Measurements from ENCODE around the gene ALDOB. TPM values are rescaled to one million over a fixed set of nuclear protein-coding genes. Genes with fewer than 3 reads are reported as not detected.

The ALDOB gene
- total and polyA plus RNA-seq, 4 donors = 527 to 2,132 (median 1,808) TPM

- no peaks in the 10 kb centered on the region for H3K27me3 ChIP-seq (ENCODE audit: control insufficient read depth in 4 of 4, insufficient read depth in 4 of 4, low read length in 3 of 4)
- H3K9me3 ChIP-seq (ENCODE audit: control insufficient read depth in 4 of 4, low read length in 3 of 4) = no peaks in the 10 kb centered on the region
- TF ChIP-seq MAX (IDR thresholded peaks at IDR 0.05) (no peak), YY1 (IDR thresholded peaks at IDR 0.05) (no peak), GABPA (IDR thresholded peaks at IDR 0.05 in 1 of 2, conservative IDR thresholded peaks at IDR 0.05 in 1 of 2) (no peak), NR2F2 (IDR thresholded peaks at IDR 0.05) (no peak), FOXA2 (IDR thresholded peaks at IDR 0.05) (no peak), REST (IDR thresholded peaks at IDR 0.05) (no peak), EGR1 (IDR thresholded peaks at IDR 0.05; ENCODE audit: low read depth in 2 of 2) (no peak), JUND (IDR thresholded peaks at IDR 0.05) (no peak), ZBTB33 (IDR thresholded peaks at IDR 0.05) (no peak), HNF4G (IDR thresholded peaks at IDR 0.05) (no peak), RXRA (IDR thresholded peaks at IDR 0.05) (no peak), ATF3 (IDR thresholded peaks at IDR 0.05) (no peak), HNF4A (conservative IDR thresholded peaks at IDR 0.05) (no peak), SP1 (IDR thresholded peaks at IDR 0.05) (no peak), TAF1 (conservative IDR thresholded peaks at IDR 0.05) (no peak), FOXA1 (IDR thresholded peaks at IDR 0.05) (no peak), RAD21 (IDR thresholded peaks at IDR 0.05) (no peak)
- TF ChIP-seq, protein P1, sequence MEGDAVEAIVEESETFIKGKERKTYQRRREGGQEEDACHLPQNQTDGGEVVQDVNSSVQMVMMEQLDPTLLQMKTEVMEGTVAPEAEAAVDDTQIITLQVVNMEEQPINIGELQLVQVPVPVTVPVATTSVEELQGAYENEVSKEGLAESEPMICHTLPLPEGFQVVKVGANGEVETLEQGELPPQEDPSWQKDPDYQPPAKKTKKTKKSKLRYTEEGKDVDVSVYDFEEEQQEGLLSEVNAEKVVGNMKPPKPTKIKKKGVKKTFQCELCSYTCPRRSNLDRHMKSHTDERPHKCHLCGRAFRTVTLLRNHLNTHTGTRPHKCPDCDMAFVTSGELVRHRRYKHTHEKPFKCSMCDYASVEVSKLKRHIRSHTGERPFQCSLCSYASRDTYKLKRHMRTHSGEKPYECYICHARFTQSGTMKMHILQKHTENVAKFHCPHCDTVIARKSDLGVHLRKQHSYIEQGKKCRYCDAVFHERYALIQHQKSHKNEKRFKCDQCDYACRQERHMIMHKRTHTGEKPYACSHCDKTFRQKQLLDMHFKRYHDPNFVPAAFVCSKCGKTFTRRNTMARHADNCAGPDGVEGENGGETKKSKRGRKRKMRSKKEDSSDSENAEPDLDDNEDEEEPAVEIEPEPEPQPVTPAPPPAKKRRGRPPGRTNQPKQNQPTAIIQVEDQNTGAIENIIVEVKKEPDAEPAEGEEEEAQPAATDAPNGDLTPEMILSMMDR (IDR thresholded peaks at IDR 0.05; ENCODE audit: low read depth, low read length, missing input control) = no peak
- WGBS = 58% methylated on average over 12 of the region's 12 CpGs
- peaks cover 8 to 65% (median 32%) of the 10 kb centered on the region in 4 donors for H3K4me1 ChIP-seq (ENCODE audit: control insufficient read depth in 4 of 4, insufficient read depth in 4 of 4, low read length in 3 of 4)
- H3K36me3 ChIP-seq (ENCODE audit: control insufficient read depth in 4 of 4, insufficient read depth in 3 of 4, low read depth in 1 of 4, low read length in 3 of 4) = peaks cover 3 to 26% (median 13%) of the 10 kb centered on the region in 4 donors
- H3K27ac ChIP-seq (ENCODE audit: low read depth in 1 of 2, low read length in 2 of 2) = peak overlapping the region; percentile 34 to 44
- no peak for DNase-seq (ENCODE audit: low spot score)
- no peak overlapping the region for H3K9ac ChIP-seq (ENCODE audit: low read depth in 1 of 2, low read length in 2 of 2)
- no peak overlapping the region for H3K4me3 ChIP-seq (ENCODE audit: low read depth in 1 of 3, low read length in 3 of 3)
These were observed 60.0 kb downstream of the ALDOB start for GRCh38 chr9:101375546-101375945.
